Measurements from ENCODE around the gene TBC1D32.

DNA sequence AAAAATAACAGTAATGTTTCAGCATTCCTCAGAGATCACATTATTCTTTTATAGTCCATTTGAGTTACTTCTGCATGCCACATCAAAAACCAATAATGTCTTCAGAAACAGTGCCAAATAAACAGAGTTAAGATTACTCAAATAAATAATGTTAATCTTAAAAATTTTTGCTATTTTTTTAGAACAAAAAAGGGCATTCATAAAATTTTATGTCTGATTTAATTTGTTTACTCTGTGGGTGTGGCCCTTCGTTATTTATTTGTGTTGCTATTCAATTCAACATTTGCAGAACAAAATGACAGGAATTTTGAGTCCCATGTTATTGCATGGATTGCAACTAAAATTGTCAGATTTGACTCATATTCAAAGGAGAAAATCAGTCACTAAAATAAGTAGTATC, 18.7 kb upstream of the TBC1D32 start:
- TF ChIP-seq, protein P1, sequence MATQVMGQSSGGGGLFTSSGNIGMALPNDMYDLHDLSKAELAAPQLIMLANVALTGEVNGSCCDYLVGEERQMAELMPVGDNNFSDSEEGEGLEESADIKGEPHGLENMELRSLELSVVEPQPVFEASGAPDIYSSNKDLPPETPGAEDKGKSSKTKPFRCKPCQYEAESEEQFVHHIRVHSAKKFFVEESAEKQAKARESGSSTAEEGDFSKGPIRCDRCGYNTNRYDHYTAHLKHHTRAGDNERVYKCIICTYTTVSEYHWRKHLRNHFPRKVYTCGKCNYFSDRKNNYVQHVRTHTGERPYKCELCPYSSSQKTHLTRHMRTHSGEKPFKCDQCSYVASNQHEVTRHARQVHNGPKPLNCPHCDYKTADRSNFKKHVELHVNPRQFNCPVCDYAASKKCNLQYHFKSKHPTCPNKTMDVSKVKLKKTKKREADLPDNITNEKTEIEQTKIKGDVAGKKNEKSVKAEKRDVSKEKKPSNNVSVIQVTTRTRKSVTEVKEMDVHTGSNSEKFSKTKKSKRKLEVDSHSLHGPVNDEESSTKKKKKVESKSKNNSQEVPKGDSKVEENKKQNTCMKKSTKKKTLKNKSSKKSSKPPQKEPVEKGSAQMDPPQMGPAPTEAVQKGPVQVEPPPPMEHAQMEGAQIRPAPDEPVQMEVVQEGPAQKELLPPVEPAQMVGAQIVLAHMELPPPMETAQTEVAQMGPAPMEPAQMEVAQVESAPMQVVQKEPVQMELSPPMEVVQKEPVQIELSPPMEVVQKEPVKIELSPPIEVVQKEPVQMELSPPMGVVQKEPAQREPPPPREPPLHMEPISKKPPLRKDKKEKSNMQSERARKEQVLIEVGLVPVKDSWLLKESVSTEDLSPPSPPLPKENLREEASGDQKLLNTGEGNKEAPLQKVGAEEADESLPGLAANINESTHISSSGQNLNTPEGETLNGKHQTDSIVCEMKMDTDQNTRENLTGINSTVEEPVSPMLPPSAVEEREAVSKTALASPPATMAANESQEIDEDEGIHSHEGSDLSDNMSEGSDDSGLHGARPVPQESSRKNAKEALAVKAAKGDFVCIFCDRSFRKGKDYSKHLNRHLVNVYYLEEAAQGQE (IDR thresholded peaks at IDR 0.05; ENCODE audit: insufficient replicate concordance, low read depth): no peak
- TF ChIP-seq, protein P2, sequence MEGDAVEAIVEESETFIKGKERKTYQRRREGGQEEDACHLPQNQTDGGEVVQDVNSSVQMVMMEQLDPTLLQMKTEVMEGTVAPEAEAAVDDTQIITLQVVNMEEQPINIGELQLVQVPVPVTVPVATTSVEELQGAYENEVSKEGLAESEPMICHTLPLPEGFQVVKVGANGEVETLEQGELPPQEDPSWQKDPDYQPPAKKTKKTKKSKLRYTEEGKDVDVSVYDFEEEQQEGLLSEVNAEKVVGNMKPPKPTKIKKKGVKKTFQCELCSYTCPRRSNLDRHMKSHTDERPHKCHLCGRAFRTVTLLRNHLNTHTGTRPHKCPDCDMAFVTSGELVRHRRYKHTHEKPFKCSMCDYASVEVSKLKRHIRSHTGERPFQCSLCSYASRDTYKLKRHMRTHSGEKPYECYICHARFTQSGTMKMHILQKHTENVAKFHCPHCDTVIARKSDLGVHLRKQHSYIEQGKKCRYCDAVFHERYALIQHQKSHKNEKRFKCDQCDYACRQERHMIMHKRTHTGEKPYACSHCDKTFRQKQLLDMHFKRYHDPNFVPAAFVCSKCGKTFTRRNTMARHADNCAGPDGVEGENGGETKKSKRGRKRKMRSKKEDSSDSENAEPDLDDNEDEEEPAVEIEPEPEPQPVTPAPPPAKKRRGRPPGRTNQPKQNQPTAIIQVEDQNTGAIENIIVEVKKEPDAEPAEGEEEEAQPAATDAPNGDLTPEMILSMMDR (IDR thresholded peaks at IDR 0.05; ENCODE audit: insufficient read depth, low read length): no peak
- TF ChIP-seq GABPA (IDR thresholded peaks at IDR 0.05; ENCODE audit: low read depth): no peak
